ENCODE results near the gene ANKRD33B. TPM values are rescaled to one million over a fixed set of nuclear protein-coding genes. Genes with fewer than 3 reads are reported as not detected.
A peak's percentile ranks its signal among the peaks of the same experiment; 100 is the strongest.

Gene ANKRD33B
- total RNA-seq, 1 donor from 2014 or later = 14.2 TPM

- Histone ChIP-seq H3K4me3 (no peak overlapping the region), H3K27me3 (no peaks in the 10 kb centered on the region), H3K36me3 (no peaks in the 10 kb centered on the region), H3K4me1 (peaks cover 22% of the 10 kb centered on the region), H3K27ac (peak overlapping the region; percentile 34), H3K9me3 (no peaks in the 10 kb centered on the region)
- peak in 1 of 2 donors; percentile 78 for DNase-seq (ENCODE audit: extremely low spot score in 2 of 2)
- TF ChIP-seq POLR2AphosphoS5 (IDR thresholded peaks at IDR 0.05; ENCODE audit: insufficient read depth in 1 of 2, low read depth in 1 of 2) (peak; percentile 26 to 34), CTCF (IDR thresholded peaks at IDR 0.05) (no peak)
- intact Hi-C loops (cut with DNase I) = no loop called here
Observed at GRCh38 chr5:10577371-10578292, 13.8 kb downstream of the ANKRD33B start.

GRCh38 chr5:10578293-10578665 lies 14.4 kb downstream of the ANKRD33B start:
- TF ChIP-seq CTCF (IDR thresholded peaks at IDR 0.05) (no peak), POLR2AphosphoS5 (IDR thresholded peaks at IDR 0.05; ENCODE audit: insufficient read depth in 1 of 2, low read depth in 1 of 2) (no peak), POLR2A (IDR thresholded peaks at IDR 0.05) (no peak)
- intact Hi-C loops (cut with DNase I) = no loop called here
- Histone ChIP-seq H3K27ac (peak overlapping the region; percentile 34), H3K9me3 (no peaks in the 10 kb centered on the region), H3K36me3 (no peaks in the 10 kb centered on the region), H3K27me3 (no peaks in the 10 kb centered on the region), H3K4me3 (no peak overlapping the region), H3K4me1 (peaks cover 25% of the 10 kb centered on the region)
- peak in 1 of 2 donors; percentile 40 for DNase-seq (ENCODE audit: extremely low spot score in 2 of 2)

- Histone ChIP-seq H3K4me1 (peaks cover 31% of the 10 kb centered on the region), H3K27ac (no peak overlapping the region), H3K9me3 (no peaks in the 10 kb centered on the region), H3K27me3 (no peaks in the 10 kb centered on the region), H3K4me3 (no peak overlapping the region), H3K36me3 (no peaks in the 10 kb centered on the region)
- DNase-seq (ENCODE audit: extremely low spot score in 2 of 2) = peak in 1 of 2 donors; percentile 29
- intact Hi-C loops (cut with DNase I) = no loop called here
- TF ChIP-seq POLR2A (IDR thresholded peaks at IDR 0.05) = no peak
- no peak for TF ChIP-seq POLR2AphosphoS5 (IDR thresholded peaks at IDR 0.05; ENCODE audit: insufficient read depth in 1 of 2, low read depth in 1 of 2)
- TF ChIP-seq CTCF (IDR thresholded peaks at IDR 0.05) = no peak
Observed at GRCh38 chr5:10578869-10579268, 15.0 kb downstream of the ANKRD33B start.

- Histone ChIP-seq H3K27ac (no peak overlapping the region), H3K9me3 (no peaks in the 10 kb centered on the region), H3K4me1 (peaks cover 40% of the 10 kb centered on the region), H3K4me3 (no peak overlapping the region), H3K27me3 (no peaks in the 10 kb centered on the region), H3K36me3 (no peaks in the 10 kb centered on the region)
- intact Hi-C loops (cut with DNase I) = no loop called here
- TF ChIP-seq POLR2A (IDR thresholded peaks at IDR 0.05) = no peak
- no peak for TF ChIP-seq CTCF (IDR thresholded peaks at IDR 0.05)
- TF ChIP-seq POLR2AphosphoS5 (IDR thresholded peaks at IDR 0.05; ENCODE audit: insufficient read depth in 1 of 2, low read depth in 1 of 2) = no peak
- no peak for DNase-seq (ENCODE audit: extremely low spot score in 2 of 2)
Observed at GRCh38 chr5:10579536-10580521, 16.0 kb downstream of the ANKRD33B start.

Measured in vagina (tissue), 2 donors.